A549 (cell line): ENCODE measurements around the gene GPS1. TPM values are rescaled to one million over a fixed set of nuclear protein-coding genes. Genes with fewer than 3 reads are reported as not detected.
A peak's percentile ranks its signal among the peaks of the same experiment; 100 is the strongest.

Source experiments
- ATAC-seq, 2 experiments: fragments of 200-7000 bp in 1 of 2; fragments of >200 bp in 1 of 2; cut with Nextera tagmentation in 1 of 2; cut with Tn5 transposase in 1 of 2; 3 replicates each; pipeline versions ENCODE4 v1.8.0 to v1.9.1; 2018 to 2020; ENCODE audit warnings: mild to moderate bottlenecking in 1 of 2, moderate library complexity in 1 of 2
- CTCF ChIA-PET: fragments of 300-600 bp; sonication (Branson Sonifier 250); formaldehyde crosslinking; extraction: SDS; loops from one replicate; lab custom pipeline; 2021; ENCODE audit warnings: antibody characterized with exemption, inconsistent platforms; lab: Yijun Ruan, JAX
- POLR2A ChIA-PET: fragments of 350-600 bp; formaldehyde crosslinking; extraction: SDS; loops from one replicate; lab custom pipeline; 2021; ENCODE audit warnings: antibody characterized with exemption, inconsistent platforms; lab: Yijun Ruan, JAX
- DNase-seq, 2 experiments: peaks; one replicate each; pipeline versions ENCODE4 v3.0.0 to v3.0.0-alpha.2; 2011 to 2016; ENCODE audit warnings: low read depth in 1 of 2, low spot score in 1 of 2
- FAIRE-seq: peaks from 2 replicates; lab custom pipeline; 2011; peaks lifted over from hg19 to GRCh38; lab: Jason Lieb, UNC
- H3K27ac ChIP-seq, 2 experiments: fragments of >200 bp; sonication (Bioruptor Twin); formaldehyde crosslinking; 3 replicates each; pipeline ENCODE4 v1.5.1; 2016 to 2017
- H3K4me1 ChIP-seq: fragments of >200 bp; sonication (Bioruptor Twin); formaldehyde crosslinking; 3 replicates; pipeline ENCODE4 v1.6.1; 2016
- H3K4me2 ChIP-seq: fragments of >200 bp; sonication (Bioruptor Twin); formaldehyde crosslinking; 3 replicates; pipeline ENCODE4 v1.6.1; 2016
- H3K4me3 ChIP-seq: fragments of >200 bp; sonication (Bioruptor Twin); formaldehyde crosslinking; 3 replicates; pipeline ENCODE4 v1.5.1; 2016
- H3K9me3 ChIP-seq: fragments of >200 bp; sonication (Bioruptor Twin); formaldehyde crosslinking; 3 replicates; pipeline ENCODE4 v1.6.1; 2016
- BCL3 ChIP-seq: fragments of >200 bp; sonication (Bioruptor Twin); formaldehyde crosslinking; IDR thresholded peaks from 3 replicates; pipeline ENCODE4 v1.6.1; 2016
- BHLHE40 ChIP-seq: IDR thresholded peaks from 2 replicates; pipeline ENCODE4 v1.6.1; 2012; ENCODE audit warnings: low read depth, low read length, inconsistent platforms
- CHD2 ChIP-seq: fragments of 150-350 bp; IDR thresholded peaks from 2 replicates; pipeline ENCODE4 v1.6.1; 2014; ENCODE audit warnings: low read length; ENCODE audit not compliant: partially characterized antibody
- EHF ChIP-seq: fragments of 250-450 bp; sonication (Bioruptor Pico); IDR thresholded peaks from 2 replicates; pipeline ENCODE4 v1.5.0; 2020; ENCODE audit warnings: mild to moderate bottlenecking
- ELK1 ChIP-seq: fragments of 150-350 bp; IDR thresholded peaks from 2 replicates; pipeline ENCODE4 v1.6.1; 2014; ENCODE audit warnings: low read depth, mild to moderate bottlenecking, low read length
- ESRRA ChIP-seq: fragments of 150-350 bp; IDR thresholded peaks from 2 replicates; pipeline ENCODE4 v1.6.1; 2014; ENCODE audit warnings: mild to moderate bottlenecking, low read length, borderline replicate concordance
- FOSL2 ChIP-seq, 2 experiments: fragments of 450-650 bp in 1 of 2; fragments of >200 bp in 1 of 2; sonication (Bioruptor Twin) in 1 of 2; formaldehyde crosslinking; IDR thresholded peaks; 2 replicates each; pipeline versions ENCODE4 v1.5.0 to v1.6.1; 2016 to 2020; ENCODE audit warnings: mild to moderate bottlenecking in 1 of 2, moderate library complexity in 1 of 2
- FOXS1 ChIP-seq: fragments of 250-450 bp; sonication (Bioruptor Pico); IDR thresholded peaks from 2 replicates; pipeline ENCODE4 v1.5.0; 2020; ENCODE audit warnings: mild to moderate bottlenecking, moderate library complexity
- GATA3 ChIP-seq: IDR thresholded peaks from 2 replicates; pipeline ENCODE4 v1.6.1; 2012; ENCODE audit warnings: borderline replicate concordance
- HEYL ChIP-seq: fragments of 250-450 bp; sonication (Bioruptor Pico); IDR thresholded peaks from 2 replicates; pipeline ENCODE4 v1.8.0; 2021; ENCODE audit warnings: mild to moderate bottlenecking, moderate library complexity
- HMGXB4 ChIP-seq: fragments of 250-450 bp; sonication (Bioruptor Pico); IDR thresholded peaks from 2 replicates; pipeline ENCODE4 v1.5.0; 2021; ENCODE audit warnings: mild to moderate bottlenecking, moderate library complexity, borderline replicate concordance
- HOXA7 ChIP-seq: fragments of 250-450 bp; sonication (Bioruptor Pico); IDR thresholded peaks from 2 replicates; pipeline ENCODE4 v1.5.0; 2020; ENCODE audit warnings: mild to moderate bottlenecking, moderate library complexity
- HOXB13 ChIP-seq: fragments of 250-450 bp; sonication (Bioruptor Pico); IDR thresholded peaks from 2 replicates; pipeline ENCODE4 v1.5.0; 2020; ENCODE audit warnings: low read depth, mild to moderate bottlenecking, moderate library complexity
- JUN ChIP-seq, 2 experiments: fragments of >200 bp; sonication (Bioruptor Twin); formaldehyde crosslinking; IDR thresholded peaks; 2 replicates in 1 of 2; 3 replicates in 1 of 2; pipeline ENCODE4 v1.6.1; 2016 to 2017
- JUNB ChIP-seq: fragments of >200 bp; sonication (Bioruptor Twin); formaldehyde crosslinking; IDR thresholded peaks from 2 replicates; pipeline ENCODE4 v1.6.1; 2016
- MAFK ChIP-seq: fragments of 450-650 bp; IDR thresholded peaks from 2 replicates; pipeline ENCODE4 v1.6.1; 2014; ENCODE audit not compliant: partially characterized antibody
- MAZ ChIP-seq: fragments of 150-350 bp; IDR thresholded peaks from 2 replicates; pipeline ENCODE4 v1.6.1; 2014; ENCODE audit warnings: antibody characterized with exemption, low read depth, low read length, borderline replicate concordance
- MYC ChIP-seq: IDR thresholded peaks from 2 replicates; pipeline ENCODE4 v1.6.1; 2012; ENCODE audit warnings: mild to moderate bottlenecking, inconsistent platforms, low read length, improper control_type of control experiment, borderline replicate concordance
- RAD21 ChIP-seq, 2 experiments: fragments of >200 bp in 1 of 2; sonication (Bioruptor Twin) in 1 of 2; formaldehyde crosslinking in 1 of 2; IDR thresholded peaks in 1 of 2; conservative IDR thresholded peaks in 1 of 2; 2 replicates in 1 of 2; 3 replicates in 1 of 2; pipeline ENCODE4 v1.6.1; 2012 to 2018; ENCODE audit warnings: inconsistent platforms in 1 of 2
- TFCP2L1 ChIP-seq: fragments of 250-450 bp; sonication (Bioruptor Pico); IDR thresholded peaks from 2 replicates; pipeline ENCODE4 v1.5.0; 2021; ENCODE audit warnings: mild to moderate bottlenecking
- TP53 ChIP-seq: fragments of 250-450 bp; sonication (Bioruptor Pico); IDR thresholded peaks from 2 replicates; pipeline ENCODE4 v1.5.0; 2021; ENCODE audit warnings: mild to moderate bottlenecking, moderate library complexity
- ZNF302 ChIP-seq: fragments of 250-450 bp; sonication (Bioruptor Pico); IDR thresholded peaks from 2 replicates; pipeline ENCODE4 v1.9.0; 2021; ENCODE audit warnings: inconsistent platforms, mild to moderate bottlenecking, moderate library complexity
- WGBS: methylation state at CpG from one replicate; pipeline ENCODE4 v1.1.6; 2017; ENCODE audit errors: missing lambda C conversion rate; 5-methylcytosine and 5-hydroxymethylcytosine counted together
- polyA plus RNA-seq, 4 experiments: library from polyadenylated mRNA; depleted of rRNA in 3 of 4; stranded (reverse); fragments of >200 nt; fragmentation: RNase III in 1 of 4; extraction: RNeasy Plus Mini Kit Qiagen cat#74134 plus additional on column Dnase treatment in 1 of 4; gene quantifications; 2 replicates in 3 of 4; 3 replicates in 1 of 4; pipeline ENCODE4 v1.2.3, GENCODE V29; 2011 to 2017
- TF ChIP-seq, protein P1 (sequence below): fragments of 450-650 bp; IDR thresholded peaks from 2 replicates; pipeline ENCODE4 v1.6.1; 2014; ENCODE audit warnings: antibody characterized with exemption
- TF ChIP-seq, protein P2 (sequence below): IDR thresholded peaks from 2 replicates; pipeline ENCODE4 v1.6.1; 2012
- TF ChIP-seq, protein P3 (sequence below): IDR thresholded peaks from 2 replicates; pipeline ENCODE4 v1.6.1; 2012

GPS1 gene
- polyA plus RNA-seq, 2 of the 4 experiments (the other 2 are of a cell fraction), result 89.4 to 126 TPM

DNA sequence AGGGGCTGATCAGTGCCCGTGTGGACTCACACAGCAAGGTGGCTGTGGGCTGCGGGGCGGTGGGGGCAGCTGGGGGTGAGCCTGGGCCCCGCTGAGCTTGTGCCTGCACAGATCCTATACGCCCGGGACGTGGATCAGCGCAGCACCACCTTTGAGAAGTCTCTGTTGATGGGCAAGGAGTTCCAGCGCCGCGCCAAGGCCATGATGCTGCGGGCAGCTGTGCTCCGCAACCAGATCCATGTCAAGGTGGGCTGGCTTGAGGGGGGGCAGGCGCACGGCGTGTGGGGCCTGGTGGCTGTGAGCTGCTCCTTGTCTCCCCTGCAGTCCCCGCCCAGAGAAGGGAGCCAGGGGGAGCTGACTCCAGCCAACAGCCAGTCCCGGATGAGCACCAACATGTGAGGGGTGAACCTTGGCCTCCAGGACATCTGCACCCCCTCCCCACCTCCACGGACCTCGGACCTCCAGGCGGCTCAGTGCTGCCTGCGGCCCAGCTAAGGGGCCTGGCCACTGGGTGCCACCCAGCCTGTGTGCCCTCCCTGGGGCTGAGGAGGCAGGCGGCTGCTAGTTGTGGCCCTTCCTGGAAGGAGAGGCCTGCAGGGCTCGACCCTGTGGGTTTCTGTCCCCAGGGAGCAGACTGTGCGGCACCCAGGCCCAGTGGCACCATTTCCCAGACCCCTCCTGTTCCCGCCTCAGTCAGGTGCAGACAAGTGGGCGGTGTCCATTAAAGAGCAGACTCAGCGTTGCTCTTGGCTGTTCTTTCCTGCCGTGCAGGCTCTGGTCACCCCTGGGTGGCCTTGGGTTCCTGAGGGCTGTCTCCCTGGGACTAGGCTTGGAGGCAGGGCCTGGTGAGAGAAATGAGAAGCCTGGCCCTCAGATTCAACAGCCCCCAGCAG is 5.3 kb downstream of the GPS1 start:
- H3K9me3 ChIP-seq, result no peaks in the 10 kb centered on the region
- FAIRE-seq, result no peak
- H3K4me3 ChIP-seq, result no peak overlapping the region
- 90% methylated on average over 28 of the region's 29 CpGs for WGBS
- ATAC-seq, result no peak; a peak in 1 of 6 replicates
- ChIA-PET CTCF (interaction anchor here (0.8 to 21.7 kb wide), 6 partner anchors 9 to 97 kb away, joined by 3 to 191 read pairs (median 14); partner anchors contain the start of genes DCXR, DUS1L and RAC3), POLR2A (no interaction called here)
- TF ChIP-seq FOXS1 (CRISPR knock-in tag) (no peak), JUN (IDR thresholded peaks at IDR 0.05) (peak in 1 of 2 experiments; percentile 18; a peak in 1 of 5 replicates), HMGXB4 (CRISPR knock-in tag) (no peak), TP53 (CRISPR knock-in tag) (no peak), ZNF302 (CRISPR knock-in tag) (no peak), BHLHE40 (no peak), JUNB (no peak), CHD2 (no peak), HEYL (CRISPR knock-in tag) (no peak), BCL3 (no peak), MAFK (peak; percentile 45), GATA3 (no peak), EHF (CRISPR knock-in tag) (no peak), MAZ (no peak), TFCP2L1 (no peak), RAD21 (conservative IDR thresholded peaks at IDR 0.05 in 1 of 2, IDR thresholded peaks at IDR 0.05 in 1 of 2) (no peak), ESRRA (no peak), ELK1 (no peak), FOSL2 (IDR thresholded peaks at IDR 0.05) (no peak), FOSL2 (CRISPR knock-in tag; IDR thresholded peaks at IDR 0.05) (no peak), MYC (no peak), HOXA7 (CRISPR knock-in tag) (no peak), HOXB13 (no peak)
- TF ChIP-seq, protein P1, sequence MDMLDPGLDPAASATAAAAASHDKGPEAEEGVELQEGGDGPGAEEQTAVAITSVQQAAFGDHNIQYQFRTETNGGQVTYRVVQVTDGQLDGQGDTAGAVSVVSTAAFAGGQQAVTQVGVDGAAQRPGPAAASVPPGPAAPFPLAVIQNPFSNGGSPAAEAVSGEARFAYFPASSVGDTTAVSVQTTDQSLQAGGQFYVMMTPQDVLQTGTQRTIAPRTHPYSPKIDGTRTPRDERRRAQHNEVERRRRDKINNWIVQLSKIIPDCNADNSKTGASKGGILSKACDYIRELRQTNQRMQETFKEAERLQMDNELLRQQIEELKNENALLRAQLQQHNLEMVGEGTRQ, result no peak
- TF ChIP-seq, protein P2, sequence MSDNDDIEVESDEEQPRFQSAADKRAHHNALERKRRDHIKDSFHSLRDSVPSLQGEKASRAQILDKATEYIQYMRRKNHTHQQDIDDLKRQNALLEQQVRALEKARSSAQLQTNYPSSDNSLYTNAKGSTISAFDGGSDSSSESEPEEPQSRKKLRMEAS, result 0 out of 2 replicates have a peak, but pooled peaks have one; percentile 1
- TF ChIP-seq, protein P3, sequence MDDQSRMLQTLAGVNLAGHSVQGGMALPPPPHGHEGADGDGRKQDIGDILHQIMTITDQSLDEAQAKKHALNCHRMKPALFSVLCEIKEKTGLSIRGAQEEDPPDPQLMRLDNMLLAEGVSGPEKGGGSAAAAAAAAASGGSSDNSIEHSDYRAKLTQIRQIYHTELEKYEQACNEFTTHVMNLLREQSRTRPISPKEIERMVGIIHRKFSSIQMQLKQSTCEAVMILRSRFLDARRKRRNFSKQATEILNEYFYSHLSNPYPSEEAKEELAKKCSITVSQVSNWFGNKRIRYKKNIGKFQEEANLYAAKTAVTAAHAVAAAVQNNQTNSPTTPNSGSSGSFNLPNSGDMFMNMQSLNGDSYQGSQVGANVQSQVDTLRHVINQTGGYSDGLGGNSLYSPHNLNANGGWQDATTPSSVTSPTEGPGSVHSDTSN, result no peak; the same call in 1 of the 2 replicates
- no peak overlapping the region for H3K4me2 ChIP-seq
- H3K27ac ChIP-seq, result no peak overlapping the region
- DNase-seq, result no peak
- H3K4me1 ChIP-seq, result peaks cover 9% of the 10 kb centered on the region; the same call in 2 of the 3 replicates
